RWPE2 (cell line): ENCODE measurements around the gene ZNF773.
"Not testable (repeated sequence)": the region's sequence is repeated elsewhere in the genome, so short reads cannot be mapped to it uniquely, and the experiment has no call there.

Source experiments
- ATAC-seq: fragments of 200-7000 bp; cut with Tn5 transposase; 3 replicates; pipeline ENCODE4 v1.9.1; 2021; ENCODE audit warnings: low read depth
- DNase-seq: peaks from one replicate; pipeline ENCODE4 v3.0.0-alpha.2; 2020; ENCODE audit warnings: low spot score
- H3K27ac ChIP-seq: fragments of 450-650 bp; 2 replicates; pipeline ENCODE4 v1.5.1; 2017; ENCODE audit warnings: mild to moderate bottlenecking; ENCODE audit not compliant: poor library complexity, severe bottlenecking
- H3K27me3 ChIP-seq: fragments of 250-450 bp; sonication (Bioruptor Pico); 2 replicates; pipeline ENCODE4 v1.5.1; 2021; ENCODE audit warnings: mild to moderate bottlenecking, moderate library complexity; ENCODE audit not compliant: insufficient read depth, poor library complexity, severe bottlenecking
- H3K36me3 ChIP-seq: fragments of 250-450 bp; sonication (Bioruptor Pico); 2 replicates; pipeline ENCODE4 v1.5.1; 2020; ENCODE audit warnings: low read depth, mild to moderate bottlenecking, moderate library complexity
- H3K4me1 ChIP-seq: fragments of 250-450 bp; sonication (Bioruptor Pico); 2 replicates; pipeline ENCODE4 v1.5.1; 2021; ENCODE audit warnings: mild to moderate bottlenecking, moderate library complexity; ENCODE audit not compliant: insufficient read depth, poor library complexity, severe bottlenecking
- H3K4me3 ChIP-seq: fragments of 250-450 bp; sonication (Bioruptor Pico); 2 replicates; pipeline ENCODE4 v1.5.1; 2021; ENCODE audit warnings: mild to moderate bottlenecking, moderate library complexity; ENCODE audit not compliant: severe bottlenecking
- H3K9me3 ChIP-seq: fragments of 250-450 bp; sonication (Bioruptor Pico); 2 replicates; pipeline ENCODE4 v1.5.1; 2021; ENCODE audit warnings: mild to moderate bottlenecking, moderate library complexity; ENCODE audit not compliant: severe bottlenecking
- CTCF ChIP-seq: fragments of 450-650 bp; IDR thresholded peaks from one replicate; pipeline ENCODE4 v1.5.1; 2017; ENCODE audit warnings: mild to moderate bottlenecking, moderate library complexity; ENCODE audit not compliant: poor library complexity, severe bottlenecking

Gene ZNF773

GRCh38 chr19:57477191-57478008 is 22.3 kb upstream of the ZNF773 start, which contains the start of gene ZNF772:
Gene ZNF772 (minus strand): TSS chr19:57477566. CDS start chr19:57477309, 257 bp downstream.
- peak; percentile 66 for TF ChIP-seq CTCF
- Histone ChIP-seq H3K27ac (peak within 1 kb of the TSS; percentile 4), H3K4me3 (peak within 1 kb of the TSS; percentile 57), H3K27me3 (no peaks in the 10 kb centered on the region), H3K4me1 (no peaks in the 10 kb centered on the region), H3K9me3 (peaks cover 31% of the 10 kb centered on the region), H3K36me3 (peaks cover 35% of the 10 kb centered on the region)
- DNase-seq (peak; percentile 85), ATAC-seq (peak; percentile 99)

- DNase-seq (peak; percentile 93), ATAC-seq (peak; percentile 100)
- Histone ChIP-seq H3K36me3 (peaks cover 20% of the 10 kb centered on the region), H3K4me3 (peak within 1 kb of the TSS; percentile 93)
- not testable (repeated sequence) for H3K27ac ChIP-seq, H3K27me3 ChIP-seq, H3K4me1 ChIP-seq, H3K9me3 ChIP-seq
These were observed 12.1 kb upstream of the ZNF773 start, which contains the start of gene ZNF419 for GRCh38 chr19:57487477-57488298. Gene ZNF419 (plus strand): TSS chr19:57487750. CDS start chr19:57487951, 201 bp downstream.

- not testable (repeated sequence) for H3K27me3 ChIP-seq, H3K27ac ChIP-seq, H3K9me3 ChIP-seq, DNase-seq, H3K4me1 ChIP-seq
- ATAC-seq: 0 out of 3 replicates have a peak, but pooled peaks have one; percentile 7
- Histone ChIP-seq H3K4me3 (peak overlapping the region; percentile 19), H3K36me3 (peaks cover 22% of the 10 kb centered on the region)
These were observed 11.5 kb upstream of the ZNF773 start for GRCh38 chr19:57488299-57488644.

- H3K36me3 ChIP-seq: peaks cover 18% of the 10 kb centered on the region
- not testable (repeated sequence) for H3K9me3 ChIP-seq, H3K27me3 ChIP-seq, DNase-seq, H3K4me1 ChIP-seq, H3K27ac ChIP-seq, ATAC-seq, H3K4me3 ChIP-seq
These were observed 432 bp upstream of the ZNF773 start for GRCh38 chr19:57499332-57499679.

GRCh38 chr19:57500400-57500799 is 662 bp downstream of the ZNF773 start:
- not testable (repeated sequence) for H3K4me1 ChIP-seq, DNase-seq, H3K27me3 ChIP-seq, H3K9me3 ChIP-seq
- peaks cover 23% of the 10 kb centered on the region for H3K36me3 ChIP-seq
- H3K4me3 ChIP-seq: peak overlapping the region; percentile 18
- peak overlapping the region; percentile 43 for H3K27ac ChIP-seq
- peak; percentile 11; the same call in 1 of the 3 replicates for ATAC-seq

GRCh38 chr19:57506163-57506562 is 6.4 kb downstream of the ZNF773 start:
- peaks cover 46% of the 10 kb centered on the region for H3K36me3 ChIP-seq
- ATAC-seq: no peak
- no peak for TF ChIP-seq CTCF
- no peaks in the 10 kb centered on the region for H3K4me1 ChIP-seq
- no peak for DNase-seq
- peaks cover 2% of the 10 kb centered on the region for H3K9me3 ChIP-seq
- H3K27me3 ChIP-seq: no peaks in the 10 kb centered on the region
- no peak overlapping the region for H3K27ac ChIP-seq
- no peak overlapping the region for H3K4me3 ChIP-seq
